ENCODE measurements around the gene EFCAB13. TPM values are rescaled to one million over a fixed set of nuclear protein-coding genes. Genes with fewer than 3 reads are reported as not detected.

The EFCAB13 gene
- polyA plus RNA-seq, 2 of the 4 experiments (the other 2 are of a cell fraction) = 2.9 to 6.0 TPM

DNA sequence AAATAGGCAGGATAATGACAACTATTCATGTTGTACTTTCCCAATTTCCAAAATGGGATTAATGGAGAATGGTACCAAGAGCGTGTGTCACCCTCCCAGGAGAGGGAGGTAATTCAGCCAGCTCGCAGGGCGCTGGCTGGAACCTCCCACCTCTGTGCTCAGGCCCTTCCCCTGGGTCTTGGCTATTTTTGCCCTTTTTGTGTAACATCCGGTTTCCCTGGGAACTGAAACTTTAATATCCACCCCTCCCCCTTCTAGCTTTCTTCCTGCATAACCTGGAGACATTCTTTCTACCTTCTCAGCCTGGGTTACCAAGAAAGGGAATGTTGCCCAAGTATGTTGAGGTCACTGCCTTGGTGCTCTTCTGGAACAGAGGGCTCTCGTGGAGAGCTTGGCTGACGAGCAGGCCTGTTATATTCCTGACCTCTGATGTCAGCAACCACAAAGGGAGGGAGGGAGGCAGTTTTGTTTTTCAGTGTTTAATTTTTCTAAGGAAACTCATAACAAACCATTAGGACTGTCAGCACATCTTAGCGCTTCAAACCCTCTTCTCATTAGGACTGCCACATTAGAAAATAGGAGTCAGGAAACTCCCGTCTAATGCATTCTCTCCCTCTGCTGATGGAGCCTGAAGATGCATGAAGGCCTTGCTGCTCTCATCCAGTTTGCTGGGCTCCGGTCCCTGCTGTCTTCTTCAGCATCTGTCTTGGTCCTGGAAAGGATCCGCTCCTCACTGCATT, 44.5 kb upstream of the EFCAB13 start:
- Histone ChIP-seq H3K9me3 (no peaks in the 10 kb centered on the region), H3K4me2 (peak overlapping the region; percentile 15; the same call in 1 of the 3 replicates), H3K27ac (peak overlapping the region in 1 of 2 experiments; percentile 40; a peak in 2 of 6 replicates), H3K4me1 (peaks cover 12% of the 10 kb centered on the region; the same call in 2 of the 3 replicates), H3K4me3 (no peak overlapping the region)
- TF ChIP-seq ZC3H11A (IDR thresholded peaks at IDR 0.05) = no peak
- no peak for TF ChIP-seq MAZ (IDR thresholded peaks at IDR 0.05; ENCODE audit: borderline replicate concordance, low read depth, low read length)
- no peak for TF ChIP-seq FOSL2 (IDR thresholded peaks at IDR 0.05)
- no peak for TF ChIP-seq FOSL2 (CRISPR knock-in tag; IDR thresholded peaks at IDR 0.05)
- no peak for TF ChIP-seq FOSB (CRISPR knock-in tag; IDR thresholded peaks at IDR 0.05)
- WGBS (ENCODE audit: missing lambda C conversion rate) = 77% methylated on average over 10 of the region's 10 CpGs
- no peak for FAIRE-seq
- ChIA-PET POLR2A (no interaction called here), CTCF (interaction anchor here (0.9 to 1.4 kb wide), 2 partner anchors 25 to 45 kb away, joined by 3 read pairs; no protein-coding TSS in a partner anchor)
- peak in 1 of 2 experiments; percentile 24 for DNase-seq (ENCODE audit: low read depth in 1 of 2, low spot score in 1 of 2)
- ATAC-seq = peak in 1 of 2 experiments; percentile 58; a peak in 3 of 6 replicates

DNA sequence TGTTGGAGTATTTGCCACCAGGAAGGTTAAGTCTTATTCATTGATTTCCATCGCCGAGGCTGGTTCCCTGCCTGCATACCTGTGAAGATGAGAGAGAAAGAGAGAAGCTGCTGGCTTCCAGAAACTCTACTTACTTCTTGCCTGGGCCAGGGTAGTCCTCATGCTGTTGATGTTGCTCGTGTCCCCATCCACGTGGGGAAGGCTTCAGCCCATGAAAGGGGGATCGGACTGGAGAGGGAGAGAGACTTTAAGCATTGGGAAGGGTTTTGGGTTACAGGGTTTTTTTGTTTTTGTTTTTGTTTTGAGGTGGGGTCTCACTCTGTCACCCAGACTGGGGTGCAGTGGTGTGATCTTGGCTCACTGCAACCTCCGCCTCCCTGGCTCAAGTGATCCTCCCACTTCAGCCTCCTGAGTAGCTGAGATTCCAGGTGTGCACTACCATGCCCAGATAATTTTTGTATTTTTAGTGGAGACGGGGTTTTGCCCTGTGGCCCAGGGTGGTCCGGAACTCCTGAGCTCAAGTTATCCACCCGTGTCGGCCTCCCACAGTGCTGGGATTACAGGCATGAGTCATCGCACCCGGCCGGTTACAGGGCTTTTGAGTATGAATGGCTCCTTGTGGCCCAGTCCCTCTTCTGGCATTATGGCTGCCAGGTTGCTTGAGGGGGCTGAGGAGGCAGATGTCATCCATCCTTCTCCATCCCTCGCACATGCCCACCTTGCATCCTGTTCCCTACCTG, 43.5 kb upstream of the EFCAB13 start:
- Histone ChIP-seq H3K4me1 (peaks cover 12% of the 10 kb centered on the region; the same call in 2 of the 3 replicates), H3K4me2 (no peak overlapping the region), H3K27ac (peak overlapping the region in 1 of 2 experiments; percentile 40; a peak in 1 of 6 replicates), H3K9me3 (no peaks in the 10 kb centered on the region), H3K4me3 (no peak overlapping the region)
- ChIA-PET CTCF (interaction anchor here (0.6 to 1.4 kb wide), 4 partner anchors 9 to 409 kb away, joined by 3 to 4 read pairs (median 3); no protein-coding TSS in a partner anchor), POLR2A (no interaction called here)
- WGBS (ENCODE audit: missing lambda C conversion rate) = 79% methylated on average over 14 of the region's 14 CpGs
- ATAC-seq (no peak), DNase-seq (ENCODE audit: low read depth in 1 of 2, low spot score in 1 of 2) (no peak), FAIRE-seq (no peak)
- TF ChIP-seq EHMT2 (IDR thresholded peaks at IDR 0.05; ENCODE audit: low read depth) (no peak), FOSL2 (IDR thresholded peaks at IDR 0.05) (no peak), FOSL2 (CRISPR knock-in tag; IDR thresholded peaks at IDR 0.05) (peak; percentile 46; the same call in 1 of the 2 replicates), HOXA7 (CRISPR knock-in tag; IDR thresholded peaks at IDR 0.05) (no peak)

DNA sequence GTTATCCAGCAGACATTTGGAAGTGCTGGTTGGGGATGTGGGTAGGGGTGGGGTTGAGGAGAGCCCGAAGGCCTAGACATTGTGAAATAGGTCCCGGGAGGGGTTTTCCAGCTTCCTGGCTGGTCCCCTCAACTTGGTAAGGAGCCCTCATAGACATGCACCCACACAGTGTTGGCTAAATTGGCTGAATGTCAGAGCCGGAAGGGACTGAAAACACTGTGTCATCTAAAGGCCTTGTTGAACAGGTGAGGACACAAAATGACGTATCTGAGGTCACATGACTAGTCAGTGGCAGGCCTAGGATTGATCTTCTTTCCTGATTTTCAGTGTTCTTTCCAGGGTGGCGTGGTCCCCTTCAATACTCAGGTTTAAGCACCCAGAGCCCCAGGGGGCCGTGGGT, 42.5 kb upstream of the EFCAB13 start:
- CTCF ChIA-PET = interaction anchor here (1.0 to 1.3 kb wide), 2 partner anchors 8 to 15 kb away, joined by 3 to 4 read pairs; no protein-coding TSS in a partner anchor
- POLR2A ChIA-PET = no interaction called here
- WGBS (ENCODE audit: missing lambda C conversion rate) = 73% methylated on average over 6 of the region's 6 CpGs
- peaks cover 12% of the 10 kb centered on the region; the same call in 2 of the 3 replicates for H3K4me1 ChIP-seq
- TF ChIP-seq FOSL2 (IDR thresholded peaks at IDR 0.05) (no peak), FOSL2 (CRISPR knock-in tag; IDR thresholded peaks at IDR 0.05) (no peak), RCOR1 (IDR thresholded peaks at IDR 0.05; ENCODE audit: low read depth, low read length) (no peak), EHMT2 (IDR thresholded peaks at IDR 0.05; ENCODE audit: low read depth) (no peak), ESRRA (IDR thresholded peaks at IDR 0.05; ENCODE audit: borderline replicate concordance, low read length) (no peak), ZFP36 (IDR thresholded peaks at IDR 0.05; ENCODE audit: borderline replicate concordance, partially characterized antibody) (no peak), ZSCAN20 (CRISPR knock-in tag; IDR thresholded peaks at IDR 0.05) (no peak), HDAC2 (IDR thresholded peaks at IDR 0.05) (no peak), JUNB (IDR thresholded peaks at IDR 0.05) (no peak), MAZ (IDR thresholded peaks at IDR 0.05; ENCODE audit: borderline replicate concordance, low read depth, low read length) (no peak), HEYL (CRISPR knock-in tag; IDR thresholded peaks at IDR 0.05) (no peak), PHF8 (IDR thresholded peaks at IDR 0.05; ENCODE audit: borderline replicate concordance, low read depth) (no peak), NR3C1 (IDR thresholded peaks at IDR 0.05) (no peak), BHLHE40 (IDR thresholded peaks at IDR 0.05; ENCODE audit: low read depth, low read length) (no peak), ZNF302 (CRISPR knock-in tag; IDR thresholded peaks at IDR 0.05) (no peak)
- TF ChIP-seq, protein P1, sequence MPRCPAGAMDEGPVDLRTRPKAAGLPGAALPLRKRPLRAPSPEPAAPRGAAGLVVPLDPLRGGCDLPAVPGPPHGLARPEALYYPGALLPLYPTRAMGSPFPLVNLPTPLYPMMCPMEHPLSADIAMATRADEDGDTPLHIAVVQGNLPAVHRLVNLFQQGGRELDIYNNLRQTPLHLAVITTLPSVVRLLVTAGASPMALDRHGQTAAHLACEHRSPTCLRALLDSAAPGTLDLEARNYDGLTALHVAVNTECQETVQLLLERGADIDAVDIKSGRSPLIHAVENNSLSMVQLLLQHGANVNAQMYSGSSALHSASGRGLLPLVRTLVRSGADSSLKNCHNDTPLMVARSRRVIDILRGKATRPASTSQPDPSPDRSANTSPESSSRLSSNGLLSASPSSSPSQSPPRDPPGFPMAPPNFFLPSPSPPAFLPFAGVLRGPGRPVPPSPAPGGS (IDR thresholded peaks at IDR 0.05) = no peak
- TF ChIP-seq, protein P2, sequence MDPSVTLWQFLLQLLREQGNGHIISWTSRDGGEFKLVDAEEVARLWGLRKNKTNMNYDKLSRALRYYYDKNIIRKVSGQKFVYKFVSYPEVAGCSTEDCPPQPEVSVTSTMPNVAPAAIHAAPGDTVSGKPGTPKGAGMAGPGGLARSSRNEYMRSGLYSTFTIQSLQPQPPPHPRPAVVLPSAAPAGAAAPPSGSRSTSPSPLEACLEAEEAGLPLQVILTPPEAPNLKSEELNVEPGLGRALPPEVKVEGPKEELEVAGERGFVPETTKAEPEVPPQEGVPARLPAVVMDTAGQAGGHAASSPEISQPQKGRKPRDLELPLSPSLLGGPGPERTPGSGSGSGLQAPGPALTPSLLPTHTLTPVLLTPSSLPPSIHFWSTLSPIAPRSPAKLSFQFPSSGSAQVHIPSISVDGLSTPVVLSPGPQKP (IDR thresholded peaks at IDR 0.05; ENCODE audit: low read depth, low read length) = no peak
- TF ChIP-seq, protein P3, sequence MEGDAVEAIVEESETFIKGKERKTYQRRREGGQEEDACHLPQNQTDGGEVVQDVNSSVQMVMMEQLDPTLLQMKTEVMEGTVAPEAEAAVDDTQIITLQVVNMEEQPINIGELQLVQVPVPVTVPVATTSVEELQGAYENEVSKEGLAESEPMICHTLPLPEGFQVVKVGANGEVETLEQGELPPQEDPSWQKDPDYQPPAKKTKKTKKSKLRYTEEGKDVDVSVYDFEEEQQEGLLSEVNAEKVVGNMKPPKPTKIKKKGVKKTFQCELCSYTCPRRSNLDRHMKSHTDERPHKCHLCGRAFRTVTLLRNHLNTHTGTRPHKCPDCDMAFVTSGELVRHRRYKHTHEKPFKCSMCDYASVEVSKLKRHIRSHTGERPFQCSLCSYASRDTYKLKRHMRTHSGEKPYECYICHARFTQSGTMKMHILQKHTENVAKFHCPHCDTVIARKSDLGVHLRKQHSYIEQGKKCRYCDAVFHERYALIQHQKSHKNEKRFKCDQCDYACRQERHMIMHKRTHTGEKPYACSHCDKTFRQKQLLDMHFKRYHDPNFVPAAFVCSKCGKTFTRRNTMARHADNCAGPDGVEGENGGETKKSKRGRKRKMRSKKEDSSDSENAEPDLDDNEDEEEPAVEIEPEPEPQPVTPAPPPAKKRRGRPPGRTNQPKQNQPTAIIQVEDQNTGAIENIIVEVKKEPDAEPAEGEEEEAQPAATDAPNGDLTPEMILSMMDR (IDR thresholded peaks at IDR 0.05) = no peak
- TF ChIP-seq, protein P4, sequence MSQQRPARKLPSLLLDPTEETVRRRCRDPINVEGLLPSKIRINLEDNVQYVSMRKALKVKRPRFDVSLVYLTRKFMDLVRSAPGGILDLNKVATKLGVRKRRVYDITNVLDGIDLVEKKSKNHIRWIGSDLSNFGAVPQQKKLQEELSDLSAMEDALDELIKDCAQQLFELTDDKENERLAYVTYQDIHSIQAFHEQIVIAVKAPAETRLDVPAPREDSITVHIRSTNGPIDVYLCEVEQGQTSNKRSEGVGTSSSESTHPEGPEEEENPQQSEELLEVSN (IDR thresholded peaks at IDR 0.05; ENCODE audit: borderline replicate concordance, low read depth) = no peak
- no peak overlapping the region for H3K4me3 ChIP-seq
- FAIRE-seq (no peak), ATAC-seq (no peak), DNase-seq (ENCODE audit: low read depth in 1 of 2, low spot score in 1 of 2) (no peak)
- H3K27ac ChIP-seq = no peak overlapping the region
- no peak overlapping the region for H3K4me2 ChIP-seq
- H3K9me3 ChIP-seq = no peaks in the 10 kb centered on the region

Measured in A549 (cell line).